Mammary epithelial cell (primary cell): Measurements from ENCODE around the gene RIPK3.

Experiments
- EZH2 ChIP-seq: IDR thresholded peaks from 2 replicates; pipeline ENCODE4 v1.6.1; 2012; ENCODE audit warnings: low read length, inconsistent platforms, borderline replicate concordance
- TF ChIP-seq, protein P1 (sequence below), 2 donors: IDR thresholded peaks in 1 of 2; conservative IDR thresholded peaks in 1 of 2; 2 replicates each; pipeline ENCODE4 v1.5.1; 2011 to 2012; ENCODE audit warnings: inconsistent platforms in 2 of 2, low read length in 2 of 2, mild to moderate bottlenecking in 2 of 2, control low read depth in 1 of 2, low read depth in 1 of 2; ENCODE audit not compliant: insufficient read depth in 1 of 2; ENCODE audit errors: extremely low read depth in 1 of 2

- TF ChIP-seq, protein P1, sequence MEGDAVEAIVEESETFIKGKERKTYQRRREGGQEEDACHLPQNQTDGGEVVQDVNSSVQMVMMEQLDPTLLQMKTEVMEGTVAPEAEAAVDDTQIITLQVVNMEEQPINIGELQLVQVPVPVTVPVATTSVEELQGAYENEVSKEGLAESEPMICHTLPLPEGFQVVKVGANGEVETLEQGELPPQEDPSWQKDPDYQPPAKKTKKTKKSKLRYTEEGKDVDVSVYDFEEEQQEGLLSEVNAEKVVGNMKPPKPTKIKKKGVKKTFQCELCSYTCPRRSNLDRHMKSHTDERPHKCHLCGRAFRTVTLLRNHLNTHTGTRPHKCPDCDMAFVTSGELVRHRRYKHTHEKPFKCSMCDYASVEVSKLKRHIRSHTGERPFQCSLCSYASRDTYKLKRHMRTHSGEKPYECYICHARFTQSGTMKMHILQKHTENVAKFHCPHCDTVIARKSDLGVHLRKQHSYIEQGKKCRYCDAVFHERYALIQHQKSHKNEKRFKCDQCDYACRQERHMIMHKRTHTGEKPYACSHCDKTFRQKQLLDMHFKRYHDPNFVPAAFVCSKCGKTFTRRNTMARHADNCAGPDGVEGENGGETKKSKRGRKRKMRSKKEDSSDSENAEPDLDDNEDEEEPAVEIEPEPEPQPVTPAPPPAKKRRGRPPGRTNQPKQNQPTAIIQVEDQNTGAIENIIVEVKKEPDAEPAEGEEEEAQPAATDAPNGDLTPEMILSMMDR (conservative IDR thresholded peaks at IDR 0.05 in 1 of 2, IDR thresholded peaks at IDR 0.05 in 1 of 2; ENCODE audit: extremely low read depth in 1 of 2, insufficient read depth in 1 of 2, low read depth in 1 of 2, low read length in 2 of 2), result peak; percentile 58 to 74
- no peak for TF ChIP-seq EZH2
Measured at GRCh38 chr14:24297190-24297964, 42.4 kb downstream of the RIPK3 start.
